Stimulated activated CD4-positive, alpha-beta T cell treated with anti-CD3 and anti-CD28 coated beads, Interleukin-1b, Interleukin-23, amount 100 ng/mL, for 1 hour (primary cell): ENCODE results near the gene NOP9.
A peak's percentile ranks its signal among the peaks of the same experiment; 100 is the strongest.

Experiments
- DNase-seq, 2 donors: peaks; one replicate each; pipeline ENCODE4 v3.0.0-alpha.2; 2020; ENCODE audit warnings: low read depth in 2 of 2

The NOP9 gene

DNA sequence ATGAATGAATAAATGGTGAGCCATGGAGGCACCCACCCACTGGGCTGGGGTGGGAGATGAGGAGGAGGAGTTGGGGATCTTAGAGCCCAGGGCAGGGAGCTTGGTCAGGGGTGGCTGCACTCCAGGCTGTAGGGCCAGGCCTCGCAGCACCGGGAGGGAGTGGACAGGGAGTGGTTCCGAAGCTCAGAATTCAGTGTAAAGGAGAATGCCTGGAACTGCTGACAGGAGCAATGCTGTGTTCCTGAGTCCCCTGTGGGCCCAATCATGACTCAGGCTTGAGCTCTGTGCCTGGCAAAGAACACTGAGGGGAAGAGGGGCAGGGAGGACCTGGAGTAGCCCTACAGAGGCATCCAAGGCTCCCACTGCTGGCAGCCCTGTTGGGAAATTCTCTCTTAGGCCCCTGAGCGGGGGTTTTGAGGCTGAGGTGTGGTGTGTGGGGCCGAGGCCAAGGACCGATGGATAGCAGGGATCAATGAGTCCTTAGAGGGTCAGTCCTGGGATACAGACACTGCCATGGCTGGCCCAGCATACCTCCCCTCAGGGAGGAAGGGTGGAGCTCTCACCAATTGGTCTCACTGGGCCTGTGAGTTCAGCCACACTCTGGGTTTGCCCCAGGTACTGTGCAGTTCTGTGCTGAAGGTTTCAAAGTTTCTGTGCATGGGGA, 18.7 kb upstream of the NOP9 start:
- DNase-seq, result no peak

DNA sequence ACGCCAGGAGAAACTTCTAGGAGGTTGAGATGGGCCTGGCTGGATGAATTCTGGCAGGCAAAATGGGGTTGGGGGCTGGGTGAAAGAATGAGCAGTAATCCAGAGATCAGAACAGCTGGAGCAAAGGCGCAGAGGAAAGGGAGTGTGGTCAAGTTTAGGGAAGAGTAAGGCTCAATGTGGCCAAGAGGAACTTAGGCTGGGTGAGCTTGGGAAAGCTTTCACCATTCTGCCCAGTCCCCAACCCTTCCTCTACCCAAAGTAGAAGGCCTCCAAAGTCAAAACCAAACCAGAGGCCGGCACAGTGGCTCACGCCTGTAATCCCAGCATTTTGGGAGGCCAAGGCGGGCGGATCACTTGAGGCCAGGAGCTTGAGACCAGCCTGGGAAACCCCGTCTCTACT, 18.0 kb upstream of the NOP9 start:
- DNase-seq, result no peak

GRCh38 chr14:24282736-24283135, 16.9 kb upstream of the NOP9 start:
- no peak for DNase-seq

DNA sequence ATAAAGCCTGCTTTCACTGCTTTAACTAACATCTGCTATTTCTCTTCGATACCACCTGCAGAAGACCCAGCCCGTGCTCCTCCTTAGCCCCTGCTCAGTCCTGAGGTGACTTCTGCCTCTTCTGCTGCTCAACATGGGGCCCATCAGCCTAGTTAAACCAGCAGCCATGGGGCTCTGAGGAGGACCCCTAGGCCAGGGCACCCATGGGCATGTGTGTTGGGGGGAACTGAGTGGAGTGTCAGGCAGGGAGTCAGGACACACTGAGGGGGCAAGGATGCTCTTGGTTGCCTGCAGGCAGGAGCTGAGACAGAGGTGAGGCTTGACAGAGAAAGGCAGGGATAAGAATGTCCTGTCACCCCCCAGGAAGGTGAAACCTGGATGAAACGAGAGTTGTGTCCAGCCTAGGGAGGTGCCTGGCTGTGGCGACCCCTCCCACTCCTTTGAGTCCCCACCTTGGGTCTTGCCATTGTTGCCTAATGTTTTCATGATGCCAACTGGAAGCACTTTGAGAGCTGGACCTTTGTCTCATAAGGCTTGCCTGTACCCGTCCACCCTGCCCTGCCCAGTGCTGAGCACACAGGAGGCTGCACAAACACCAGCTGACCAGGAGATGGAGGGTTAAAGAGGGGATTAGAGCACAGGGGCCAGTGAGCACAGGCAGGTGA, 15.7 kb upstream of the NOP9 start:
- DNase-seq, result no peak

- DNase-seq, result no peak
Observed at GRCh38 chr14:24284501-24285035, 15.1 kb upstream of the NOP9 start.

DNA sequence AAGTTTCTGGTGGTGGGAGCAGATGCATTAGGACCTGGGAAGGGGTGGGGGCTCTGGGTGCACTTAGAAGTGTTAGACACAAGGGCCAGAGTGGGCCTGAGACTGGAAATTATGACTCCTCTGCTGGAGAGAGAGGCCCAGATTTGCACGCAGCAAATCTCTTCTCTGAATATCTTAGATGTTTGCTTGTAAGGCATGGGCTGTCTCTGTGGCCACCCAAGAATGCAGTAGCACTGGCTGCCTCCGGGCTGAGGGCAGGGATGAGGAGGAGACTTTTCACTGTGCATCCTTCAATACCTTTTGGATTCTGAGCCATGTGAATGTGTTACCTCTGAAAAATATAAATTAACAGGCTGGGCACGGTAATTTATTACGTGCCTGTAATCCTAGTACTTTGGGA, 14.3 kb upstream of the NOP9 start:
- no peak for DNase-seq

- no peak for DNase-seq
Observed at GRCh38 chr14:24286996-24287395, 12.7 kb upstream of the NOP9 start.

- DNase-seq, result no peak
Observed at GRCh38 chr14:24289649-24290280, 9.9 kb upstream of the NOP9 start.

- DNase-seq, result no peak
Observed at GRCh38 chr14:24290746-24291145, 8.9 kb upstream of the NOP9 start.

DNA sequence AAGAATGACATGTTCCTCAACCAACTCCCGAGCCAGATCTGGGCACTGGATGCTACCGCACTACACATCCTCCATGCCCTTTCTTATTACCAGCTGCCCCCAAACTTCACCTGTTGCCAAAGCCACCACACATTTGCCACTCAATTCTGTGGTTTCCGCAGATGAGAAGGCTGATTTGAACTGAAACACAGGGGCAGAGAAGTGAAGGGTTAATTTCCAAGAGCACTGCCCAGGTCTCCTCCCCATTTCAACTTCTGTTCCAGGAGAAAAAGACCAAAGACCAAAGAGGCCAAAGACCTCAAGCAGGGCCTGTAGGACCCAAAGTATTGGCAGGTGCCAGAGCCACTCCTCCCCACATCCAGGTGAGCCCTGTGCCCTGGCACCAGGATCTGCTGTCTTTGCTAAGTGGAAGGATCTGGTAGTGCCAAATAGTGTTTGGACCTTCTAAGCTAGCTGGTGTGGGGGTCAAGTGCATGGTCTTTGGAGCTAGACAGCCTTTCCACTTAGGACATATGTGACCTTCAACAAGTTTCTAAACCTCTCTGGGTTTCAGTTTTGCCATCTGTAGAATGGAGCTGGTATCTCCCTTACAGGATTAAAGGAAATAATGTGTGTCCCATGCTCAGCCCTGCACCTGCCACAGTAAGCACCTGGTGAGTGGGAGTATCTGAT, 8.1 kb upstream of the NOP9 start:
- no peak for DNase-seq

DNA sequence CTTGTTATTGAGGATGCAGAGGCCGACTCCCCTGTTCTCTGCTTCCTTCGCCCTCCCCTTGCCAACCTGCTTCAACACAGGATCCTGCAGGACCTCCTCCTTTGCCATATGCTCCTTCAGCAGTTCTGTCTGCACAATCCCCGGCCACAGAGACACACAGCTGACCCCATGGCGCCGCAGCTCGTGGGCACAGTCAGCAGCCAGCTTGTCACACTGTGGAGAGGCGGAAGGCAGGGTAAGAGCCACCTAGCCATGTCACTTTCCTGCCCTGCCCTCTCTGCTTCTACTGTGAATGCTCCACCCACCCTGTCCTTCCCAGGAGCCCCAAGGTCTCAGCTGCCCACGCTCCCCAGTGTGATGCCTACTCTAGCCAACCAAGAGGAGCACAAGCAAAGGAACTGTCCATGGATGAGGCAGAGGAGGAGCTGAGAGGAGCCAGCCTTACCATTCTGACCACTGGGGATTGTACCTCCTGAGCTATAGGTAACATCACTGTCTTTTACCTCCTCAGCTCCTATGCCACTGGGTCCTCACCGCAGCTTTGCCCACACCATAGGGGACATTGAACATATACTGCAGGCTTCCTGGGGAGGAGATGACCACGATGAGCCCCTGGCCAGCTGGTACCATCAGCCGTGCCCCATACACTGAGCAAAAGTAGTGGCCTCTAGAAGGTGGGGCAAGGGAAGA, 7.4 kb upstream of the NOP9 start:
- no peak for DNase-seq

GRCh38 chr14:24293525-24293924, 6.1 kb upstream of the NOP9 start:
- DNase-seq, result no peak

DNA sequence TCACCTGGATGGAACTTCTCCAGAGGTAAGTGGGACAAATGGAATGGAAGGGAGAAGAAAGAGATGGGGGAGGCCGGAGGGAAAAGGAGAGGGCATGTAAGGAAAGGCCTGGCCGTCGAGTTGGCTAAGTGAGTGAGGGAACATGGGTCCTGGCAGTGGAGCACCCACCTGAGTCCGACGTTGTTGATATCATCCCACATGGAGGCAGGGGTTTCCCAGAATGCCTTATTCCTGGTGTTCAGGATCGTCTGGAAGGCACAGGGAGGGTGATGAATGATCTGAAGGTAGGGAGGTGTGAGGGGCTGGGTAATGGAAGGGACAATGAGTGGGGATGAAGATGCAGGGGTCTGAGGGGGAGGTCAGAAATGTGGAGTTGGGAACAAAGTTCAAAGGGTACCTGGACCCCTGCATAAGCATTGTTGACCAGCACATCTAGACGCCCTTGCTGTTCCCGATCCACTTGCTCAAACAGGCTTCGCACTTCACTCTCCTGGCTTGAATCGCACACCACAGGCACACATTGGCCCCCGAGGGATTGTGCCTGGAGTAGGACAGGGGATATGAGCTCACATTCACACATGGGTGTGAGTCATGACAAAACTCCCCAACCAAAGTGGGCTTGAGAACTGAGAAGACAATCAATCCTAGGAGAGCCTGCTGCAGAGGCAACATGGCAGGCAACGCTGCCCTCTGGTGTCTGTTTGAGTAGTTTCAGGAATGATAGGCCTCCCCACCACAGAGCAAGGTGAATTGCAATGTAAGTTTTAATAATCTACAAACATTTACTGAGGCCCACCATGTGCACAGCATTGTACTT, 3.1 kb upstream of the NOP9 start:
- DNase-seq, result peak in 1 of 2 donors; percentile 49

DNA sequence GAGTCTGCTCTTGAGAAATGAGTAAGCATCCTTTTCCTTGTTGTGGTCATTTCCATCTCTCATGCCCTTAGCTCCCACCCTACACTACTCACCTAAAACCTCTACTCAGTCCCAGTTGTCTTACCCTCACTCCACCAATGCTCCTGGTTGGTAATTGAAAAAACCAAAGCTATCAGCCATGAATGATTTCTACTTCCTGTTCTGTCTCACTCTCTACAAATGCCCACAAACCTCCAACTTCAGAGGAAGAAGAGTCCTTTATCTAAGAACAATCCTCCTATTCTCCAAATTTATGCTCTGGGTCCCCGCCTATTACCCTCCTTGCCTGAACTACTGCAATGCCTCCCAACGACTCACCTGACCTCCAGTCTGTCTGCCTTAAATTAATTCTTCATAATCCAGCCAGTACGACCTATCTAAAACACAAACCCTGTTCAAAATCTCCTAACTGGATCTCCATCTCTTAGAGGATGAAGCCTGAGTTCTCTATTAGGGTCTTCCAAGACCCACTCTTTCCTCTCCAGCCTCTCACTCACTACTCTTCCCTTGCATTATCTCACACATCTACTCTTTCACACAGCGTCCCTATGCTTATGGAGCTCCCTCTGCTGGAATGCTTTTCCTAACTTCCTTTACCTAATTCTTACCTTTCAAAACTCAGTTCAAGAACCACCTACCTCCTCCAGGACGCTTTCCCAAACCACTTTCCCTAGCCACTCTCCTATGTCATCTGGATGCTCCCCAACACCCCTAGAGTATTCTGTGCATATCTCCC, 2.3 kb upstream of the NOP9 start:
- DNase-seq, result no peak

DNA sequence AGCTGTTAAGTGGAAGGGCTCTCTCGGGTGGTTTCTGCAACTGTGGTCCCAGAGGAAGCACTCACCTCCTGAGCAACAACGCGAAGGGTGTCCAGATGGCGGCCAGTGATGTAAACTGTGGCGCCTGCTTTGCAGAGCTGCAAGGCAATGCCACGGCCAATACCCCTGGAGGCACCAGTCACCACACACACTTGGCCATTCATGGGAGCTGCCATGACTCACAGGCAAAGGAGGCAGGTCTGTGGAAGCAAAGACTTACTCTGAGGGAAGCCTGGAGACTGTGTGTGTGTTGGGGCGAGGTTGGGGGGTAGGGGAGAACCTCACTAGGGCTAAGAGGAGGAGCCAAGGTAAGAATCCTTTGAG, 777 bp upstream of the NOP9 start:
- DNase-seq, result no peak

DNA sequence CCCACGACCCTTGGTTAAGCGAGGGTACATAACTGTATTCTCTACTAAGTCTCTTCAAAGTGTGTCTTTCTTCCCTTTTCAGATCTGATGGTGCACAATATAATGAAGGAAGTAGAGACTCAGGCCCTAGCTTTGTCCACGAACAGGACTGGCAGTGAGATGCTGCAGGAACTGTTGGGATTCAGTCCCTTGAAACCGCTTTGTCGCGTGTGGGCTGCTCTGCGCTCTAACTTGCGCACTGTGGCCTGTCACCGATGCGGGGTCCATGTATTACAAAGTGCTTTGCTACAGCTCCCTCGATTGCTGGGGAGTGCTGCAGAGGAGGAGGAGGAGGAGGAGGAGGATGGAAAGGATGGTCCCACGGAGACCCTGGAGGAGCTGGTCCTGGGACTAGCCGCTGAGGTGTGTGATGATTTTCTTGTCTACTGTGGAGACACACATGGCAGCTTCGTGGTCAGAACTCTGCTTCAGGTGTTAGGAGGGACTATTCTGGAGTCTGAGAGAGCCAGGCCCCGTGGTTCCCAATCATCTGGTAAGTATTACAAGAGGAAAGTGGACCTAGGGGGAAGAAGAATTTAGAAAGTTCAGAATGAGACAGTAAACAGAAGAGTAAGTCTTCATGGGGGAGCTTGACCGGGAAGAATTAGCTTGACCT, 803 bp downstream of the NOP9 start:
- no peak for DNase-seq

- DNase-seq, result no peak
Observed at GRCh38 chr14:24304019-24304387, 4.4 kb downstream of the NOP9 start.

DNA sequence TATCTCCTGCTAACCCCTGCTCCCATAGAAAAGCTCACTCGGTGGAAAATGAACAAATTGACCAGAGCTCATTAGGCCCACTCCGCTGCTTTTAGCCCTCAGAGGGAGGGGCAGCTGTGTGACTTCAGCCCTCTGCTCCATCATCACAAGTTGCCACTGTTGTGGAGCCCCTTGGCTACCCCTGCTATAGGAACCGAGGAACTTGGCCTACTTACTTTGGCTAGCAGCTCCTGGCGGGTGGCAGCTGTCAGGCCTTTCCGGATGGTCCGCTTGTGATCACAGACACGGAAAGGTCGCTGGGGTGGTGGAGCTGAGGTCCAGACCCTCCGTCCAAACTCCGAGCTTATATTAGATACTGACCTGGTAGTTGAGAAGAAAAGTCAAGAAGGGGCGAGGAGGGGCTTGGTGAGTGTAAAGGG, 7.5 kb downstream of the NOP9 start:
- DNase-seq, result no peak

DNA sequence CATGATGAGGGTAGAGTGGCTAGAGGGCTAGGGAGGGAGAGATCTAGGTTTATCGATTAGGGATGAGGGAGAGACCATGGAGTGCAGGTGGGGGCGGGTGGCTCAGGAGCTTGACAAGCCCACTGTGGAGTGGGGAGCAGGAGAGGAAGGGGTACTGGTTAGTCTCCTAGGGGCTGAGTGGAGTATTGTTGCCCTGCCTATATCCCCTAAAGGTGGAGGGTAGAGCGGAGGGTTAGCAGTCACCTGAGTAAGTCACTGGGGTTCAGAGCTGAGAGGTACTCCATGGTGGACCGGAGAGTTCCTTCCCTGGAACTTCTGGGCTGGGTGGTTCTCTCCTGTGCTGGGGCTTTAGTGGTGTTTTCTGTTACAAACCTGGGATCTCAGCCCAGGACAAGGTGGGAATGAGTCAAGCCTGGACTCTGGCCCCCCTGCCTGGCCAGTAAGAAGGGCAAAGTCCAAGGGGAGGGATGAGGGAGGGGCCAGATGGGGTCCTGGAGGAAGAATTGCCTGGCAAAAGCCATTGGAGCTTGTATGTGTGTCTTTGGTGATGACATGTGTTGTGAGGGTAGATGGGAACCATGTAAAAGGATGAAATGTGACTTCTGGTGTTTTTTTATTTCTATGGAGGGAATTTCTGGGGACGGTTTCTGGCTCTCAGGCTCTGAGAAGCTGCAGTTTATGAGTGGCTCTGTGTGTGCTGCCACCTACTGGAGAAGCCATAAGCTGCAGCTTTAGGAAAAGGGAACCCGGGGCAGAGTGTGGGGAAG, 8.1 kb downstream of the NOP9 start, which contains the start of gene CIDEB:
CIDEB (minus strand) TSS at position 403 of the 767 bp plus-strand sequence; CDS start at position 284, 119 bp downstream.
- no peak for DNase-seq
